GM19397 (cell line): ENCODE measurements around the gene TOGARAM2.

ENCODE experiments used
- ATAC-seq: cut with Tn5 transposase; IDR thresholded peaks from one replicate; pipeline ENCODE4 v1.9.1; 2021; ENCODE audit warnings: mild to moderate bottlenecking, moderate library complexity; ENCODE audit not compliant: unreplicated experiment

The TOGARAM2 gene

DNA sequence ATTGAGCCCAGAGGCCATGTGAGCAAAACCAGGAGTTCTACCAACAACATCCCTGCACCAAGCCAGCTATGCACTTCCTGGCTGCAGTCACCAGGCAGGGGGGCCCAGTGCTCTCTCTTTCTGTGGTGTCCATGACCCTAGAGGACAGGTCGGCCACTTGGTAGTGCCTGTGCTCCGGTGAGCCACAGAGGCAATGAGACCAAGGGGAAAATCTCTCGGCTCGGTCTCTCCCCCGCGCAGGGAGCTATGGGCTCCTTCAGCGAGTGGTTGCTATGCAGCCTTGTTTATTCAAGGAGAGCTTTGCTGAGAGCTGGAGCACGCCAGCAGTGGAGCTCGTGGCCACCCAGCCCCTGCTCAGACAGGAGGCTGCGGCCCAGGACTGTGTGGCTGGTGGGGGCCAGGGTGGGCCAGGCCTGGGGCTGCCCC, at the start of gene TOGARAM2:
TSS of gene TOGARAM2 (plus strand) at position 283 of the 426 bp plus-strand sequence. CDS start 13,537 bp downstream, outside the sequence.
- no peak for ATAC-seq

DNA sequence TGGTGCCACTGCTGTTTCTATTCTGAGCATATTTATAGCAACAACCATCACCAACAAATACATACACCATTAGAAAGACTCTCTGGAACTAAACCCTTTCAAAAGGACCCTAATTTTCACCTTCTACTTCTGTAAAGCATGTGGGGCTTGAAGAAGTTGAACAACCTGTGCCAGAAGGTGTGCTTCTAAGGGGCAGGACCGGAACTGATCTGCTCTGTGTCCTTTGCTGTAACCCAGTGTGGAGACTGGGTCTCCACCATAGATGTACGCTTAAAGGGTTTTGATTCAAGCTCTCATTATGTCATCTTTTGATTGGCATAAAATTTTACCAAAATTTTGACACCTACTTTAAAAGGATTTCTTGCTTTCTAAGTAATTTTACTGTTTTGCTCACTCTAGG, 46.3 kb upstream of the TOGARAM2 start:
- no peak for ATAC-seq

DNA sequence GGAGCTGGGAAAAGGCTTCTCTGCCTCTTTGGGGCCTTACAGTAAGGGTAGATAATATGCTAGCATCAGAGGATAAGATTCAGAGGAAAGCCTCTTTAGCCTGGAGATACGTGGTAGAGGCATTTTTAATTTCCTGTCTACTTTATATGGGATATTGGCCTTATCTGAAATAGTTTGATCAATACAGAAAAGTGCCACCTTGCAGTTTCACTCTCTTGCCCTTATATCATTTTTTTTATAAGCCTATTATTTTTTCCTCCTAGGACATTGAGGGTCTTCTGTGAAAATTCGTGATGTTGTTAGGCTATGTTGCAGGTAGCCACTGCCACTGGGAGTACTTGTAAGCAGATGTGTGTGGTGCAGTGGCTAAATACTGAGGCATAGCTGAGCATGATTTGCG, 40.1 kb upstream of the TOGARAM2 start:
- ATAC-seq = no peak

DNA sequence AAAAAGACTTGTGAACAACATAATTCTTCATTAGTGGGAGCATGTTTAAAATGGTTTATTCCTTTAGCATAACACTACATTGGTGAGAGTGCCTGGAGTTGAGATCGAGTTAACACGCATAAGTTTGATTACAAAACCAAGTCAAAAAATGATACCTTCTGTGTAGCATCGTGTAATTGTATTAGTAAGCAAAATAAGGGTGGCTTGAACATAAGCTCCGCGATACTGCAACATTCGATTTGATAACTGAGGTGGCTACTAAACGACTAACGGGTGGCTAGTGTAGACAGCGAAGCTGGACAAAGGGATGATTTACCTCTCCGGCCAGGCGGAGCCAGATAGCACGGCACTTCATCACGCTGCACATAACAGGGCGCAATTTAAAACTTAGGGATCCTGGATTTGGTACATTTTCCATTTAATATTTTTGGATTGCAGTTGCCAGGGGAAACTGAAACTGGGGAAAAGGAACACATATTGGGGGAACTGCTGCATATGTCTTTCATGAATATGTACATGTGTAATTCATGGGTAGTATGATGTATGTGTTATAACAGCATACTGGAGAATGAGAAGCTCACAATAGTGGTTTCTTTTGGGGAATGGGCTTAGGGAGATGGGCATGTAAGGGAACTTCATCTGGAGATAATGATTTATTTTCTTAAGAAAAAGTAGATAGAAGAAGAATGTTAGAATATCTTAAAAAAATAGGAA, 36.4 kb upstream of the TOGARAM2 start:
- ATAC-seq = no peak

DNA sequence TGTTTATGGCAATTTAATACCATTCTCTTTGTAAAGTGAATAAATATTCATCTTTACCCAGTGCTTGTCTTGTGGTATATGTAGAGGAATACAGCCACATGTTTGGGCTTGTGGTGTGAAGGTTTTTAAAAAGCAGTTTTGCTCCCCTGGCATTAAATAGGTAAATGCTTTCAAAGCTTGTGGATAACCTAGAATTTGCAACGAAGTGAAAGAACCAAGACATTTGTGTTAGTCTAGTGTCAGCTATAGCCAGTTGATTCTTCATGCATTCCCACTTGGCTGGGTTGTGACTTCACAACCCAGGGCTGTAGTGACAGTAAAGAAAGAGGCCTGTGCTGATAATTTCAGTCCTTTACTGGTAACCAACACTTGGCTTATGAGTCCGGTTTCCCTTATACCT, 32.9 kb upstream of the TOGARAM2 start:
- ATAC-seq = no peak

DNA sequence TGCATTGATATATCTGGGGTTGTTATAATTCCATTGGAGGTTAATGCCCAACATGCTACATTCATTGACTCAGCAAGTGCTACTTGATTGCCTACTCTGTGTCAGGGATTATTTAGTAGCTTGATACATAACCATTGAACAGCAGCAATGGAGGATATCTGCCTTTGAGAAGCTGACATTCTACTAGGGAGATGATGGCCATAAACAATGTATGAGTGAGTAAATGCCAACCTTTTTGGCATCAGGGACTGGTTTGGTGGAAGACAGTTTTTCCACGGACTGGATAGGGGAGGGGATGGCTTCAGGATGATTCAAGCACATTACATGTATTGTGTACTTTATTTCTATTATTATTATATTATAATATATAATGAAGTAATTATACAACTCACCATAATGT, 31.9 kb upstream of the TOGARAM2 start:
- ATAC-seq = no peak

DNA sequence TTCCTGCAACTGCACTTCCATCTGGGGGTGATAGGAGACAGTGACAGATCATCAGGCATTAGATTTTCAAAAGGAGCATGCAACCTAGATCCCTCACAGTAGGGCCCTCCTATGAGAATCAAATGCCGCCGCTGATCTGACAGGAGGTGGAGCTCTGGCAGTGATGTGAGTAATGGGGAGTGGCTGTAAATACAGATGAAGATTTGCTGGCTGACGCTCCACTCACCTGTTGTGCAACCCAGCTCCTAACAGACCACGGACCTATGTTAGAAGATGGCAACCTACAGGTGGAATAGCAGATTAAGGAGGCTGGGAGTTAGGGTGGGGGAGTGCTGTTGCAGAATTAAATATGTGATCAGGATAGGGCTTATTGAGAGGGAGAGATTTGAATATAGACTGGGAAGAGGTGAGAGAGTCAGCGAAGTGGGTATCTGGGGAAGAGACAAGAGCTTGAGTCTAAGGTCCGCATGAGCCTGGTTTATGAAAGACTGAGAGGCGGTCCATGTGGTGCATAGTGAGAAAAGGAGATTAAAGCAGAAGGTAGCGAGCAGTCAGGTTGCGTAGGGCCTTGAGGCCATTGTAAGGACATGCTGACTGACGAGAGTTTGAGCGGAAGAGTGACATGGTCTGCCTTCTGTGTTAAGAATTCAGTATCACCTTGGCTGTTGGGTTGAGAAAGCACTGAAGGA, 31.3 kb upstream of the TOGARAM2 start:
- ATAC-seq = no peak

DNA sequence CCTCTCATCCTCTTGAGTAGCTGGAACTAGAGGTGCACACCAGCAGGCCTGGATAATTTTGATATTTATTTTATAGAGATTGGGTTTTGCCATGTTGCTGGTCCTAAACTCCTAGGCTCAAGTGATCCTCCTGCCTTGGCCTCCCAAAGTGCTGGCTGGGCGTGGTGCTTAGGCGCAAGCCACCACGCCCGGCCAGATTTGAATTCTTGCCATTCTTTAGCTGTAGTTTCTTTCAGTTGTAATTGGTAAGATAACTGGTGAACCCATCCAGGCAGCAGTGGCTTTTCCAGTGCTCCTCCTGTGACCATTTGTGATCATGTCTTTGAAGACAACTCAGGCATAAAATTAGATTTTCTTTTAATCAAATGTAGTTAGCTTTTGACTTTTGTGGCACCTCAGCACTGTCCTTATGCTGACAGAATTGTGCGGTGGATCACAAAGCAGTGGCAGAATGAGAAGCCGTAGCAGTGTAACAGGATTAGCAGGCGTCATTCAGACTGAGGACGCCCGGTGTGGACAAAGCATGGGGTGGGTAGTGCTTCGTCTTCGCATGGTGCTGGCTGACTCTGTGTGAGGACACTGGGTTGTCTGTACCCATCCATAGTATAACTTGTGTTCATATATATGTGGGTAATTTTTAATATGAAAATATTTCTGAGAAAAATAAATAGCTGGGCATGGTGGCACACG, 30.0 kb upstream of the TOGARAM2 start:
- no peak for ATAC-seq

DNA sequence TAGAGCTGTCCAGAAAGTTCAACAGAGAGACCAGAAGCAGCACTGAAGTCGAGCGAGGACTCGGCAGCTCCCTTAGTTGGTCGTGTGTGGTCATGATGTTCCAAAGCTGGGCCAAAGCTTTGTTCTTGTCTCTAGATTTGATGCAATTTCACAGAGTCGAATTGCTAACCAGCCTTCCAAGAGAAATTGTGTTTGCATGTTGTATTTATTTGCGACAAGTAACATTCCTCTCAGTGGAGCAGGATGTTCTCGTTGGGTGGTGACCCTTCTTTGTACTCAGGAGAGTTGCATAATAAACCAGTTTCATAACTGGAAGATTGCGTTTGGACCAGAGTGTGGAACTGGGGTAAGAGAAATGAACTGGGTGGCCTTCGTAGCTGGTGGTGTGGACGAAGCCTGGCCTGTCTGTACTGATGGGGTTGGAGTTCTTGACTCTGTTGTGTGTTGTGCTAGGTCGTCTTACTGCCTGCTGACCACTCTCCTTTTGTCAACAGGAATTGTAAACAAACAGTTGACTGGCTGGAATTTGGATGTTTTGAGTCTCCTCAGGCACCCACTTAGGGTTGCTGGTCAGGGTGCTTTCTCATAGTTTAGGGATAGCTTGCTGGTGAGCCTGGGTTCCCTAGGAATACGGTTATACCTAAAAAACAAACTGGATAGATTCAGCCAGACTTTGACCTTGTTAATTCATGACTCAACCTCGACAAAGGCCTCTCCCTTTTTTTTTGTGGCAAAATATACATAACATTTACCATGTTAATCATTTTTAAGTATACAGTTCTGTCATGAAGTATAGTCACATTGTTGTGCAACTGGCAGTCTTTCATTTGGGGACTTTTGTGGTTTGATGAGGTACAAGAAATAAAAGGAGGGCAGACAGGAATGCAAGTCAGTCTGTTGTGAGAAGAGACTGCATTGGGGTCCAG, 28.9 kb upstream of the TOGARAM2 start:
- ATAC-seq = no peak

DNA sequence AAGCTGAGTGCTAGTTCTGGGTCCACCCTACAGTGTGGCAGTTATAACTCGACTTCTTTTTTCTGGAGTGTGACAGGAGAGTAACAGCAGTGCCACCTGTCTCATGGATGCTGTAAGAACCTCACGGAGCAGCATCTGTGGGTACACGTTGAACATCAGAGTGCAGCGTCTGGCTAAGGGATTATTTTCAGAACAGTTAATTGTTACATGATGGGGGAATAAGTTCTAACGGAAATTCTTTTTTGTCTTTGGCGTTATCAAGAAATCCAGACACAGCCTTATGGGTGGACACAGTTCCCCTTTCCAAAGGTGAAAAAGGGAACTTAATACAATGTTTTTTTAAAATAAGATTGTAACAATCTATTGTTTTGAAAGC, 28.3 kb upstream of the TOGARAM2 start:
- no peak for ATAC-seq

DNA sequence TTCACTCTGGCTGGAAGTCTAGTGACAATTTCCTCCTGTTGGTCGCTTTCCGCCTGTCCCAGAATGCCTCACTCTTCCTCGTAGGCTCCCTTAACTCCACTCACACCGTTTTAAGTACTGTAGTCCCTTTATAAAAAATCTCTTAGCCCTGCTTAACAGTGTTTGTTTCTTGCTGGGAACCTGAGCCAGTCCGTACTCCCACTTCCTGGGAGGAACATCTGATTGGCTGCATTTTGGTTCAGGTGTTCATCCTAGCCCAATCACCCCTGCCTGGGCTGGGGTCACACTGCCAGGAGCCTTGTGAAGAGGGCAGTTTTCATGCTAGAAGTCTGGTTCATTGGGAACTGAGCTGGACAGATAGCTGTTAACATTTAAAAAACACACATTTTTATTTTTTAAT, 25.6 kb upstream of the TOGARAM2 start:
- ATAC-seq = no peak

DNA sequence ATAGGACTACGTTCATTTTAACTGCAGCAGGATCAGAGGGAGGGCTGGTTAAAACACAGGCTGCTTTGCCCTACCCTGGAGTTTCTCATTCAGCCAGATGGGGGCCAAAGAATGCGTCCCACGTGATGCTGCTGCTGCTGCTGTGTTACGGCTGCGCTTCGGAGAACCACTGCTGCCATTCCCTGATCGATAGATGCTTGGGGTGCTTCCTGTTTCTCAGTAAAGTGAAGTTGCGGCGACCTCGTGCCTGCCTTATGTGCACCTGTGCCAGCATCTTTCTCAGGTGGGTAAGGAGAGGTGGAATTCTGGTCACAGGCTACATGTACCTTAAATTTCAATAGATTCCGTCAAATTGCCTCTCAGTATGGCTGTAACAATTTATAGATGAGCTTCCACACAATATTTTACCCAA, 24.7 kb upstream of the TOGARAM2 start:
- ATAC-seq = no peak

DNA sequence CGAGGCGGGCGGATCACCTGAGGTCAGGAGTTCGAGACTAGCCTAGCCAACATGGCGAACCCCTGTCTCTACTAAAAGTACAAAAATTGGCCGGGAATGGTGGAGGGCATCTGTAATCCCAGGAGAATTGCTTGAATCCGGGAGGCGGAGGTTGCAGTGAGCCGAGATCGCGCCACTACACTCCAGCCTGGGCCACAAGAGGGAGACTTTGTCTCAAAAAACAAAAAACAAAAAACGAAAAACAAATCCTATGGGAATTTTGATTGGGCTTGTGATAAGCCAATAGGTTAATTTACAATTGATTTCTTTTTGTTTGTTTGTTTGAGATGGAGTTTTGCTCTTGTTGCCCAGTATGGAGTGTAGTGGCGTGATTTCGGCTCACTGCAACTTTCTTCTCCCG, 24.2 kb upstream of the TOGARAM2 start:
- ATAC-seq = no peak

DNA sequence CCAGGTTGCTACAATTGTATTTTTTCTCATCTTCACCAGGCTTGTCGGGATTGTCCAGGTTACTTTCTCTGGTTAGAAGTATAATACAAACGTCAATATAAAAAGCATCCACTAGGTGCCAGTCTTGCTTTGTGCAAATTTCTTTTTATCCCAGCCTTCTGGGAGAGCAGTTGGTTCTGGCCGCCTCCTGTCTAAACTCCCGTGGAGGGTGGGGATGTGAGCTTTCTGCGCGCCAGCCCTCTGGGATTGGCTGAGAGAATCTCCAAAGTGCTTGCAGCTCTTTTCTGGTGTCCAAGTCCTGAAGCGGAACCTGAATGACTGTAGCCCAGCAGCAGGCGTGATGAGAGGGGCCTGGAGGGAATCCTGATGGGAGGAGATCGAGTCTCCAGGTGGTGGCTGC, 22.4 kb upstream of the TOGARAM2 start:
- no peak for ATAC-seq

DNA sequence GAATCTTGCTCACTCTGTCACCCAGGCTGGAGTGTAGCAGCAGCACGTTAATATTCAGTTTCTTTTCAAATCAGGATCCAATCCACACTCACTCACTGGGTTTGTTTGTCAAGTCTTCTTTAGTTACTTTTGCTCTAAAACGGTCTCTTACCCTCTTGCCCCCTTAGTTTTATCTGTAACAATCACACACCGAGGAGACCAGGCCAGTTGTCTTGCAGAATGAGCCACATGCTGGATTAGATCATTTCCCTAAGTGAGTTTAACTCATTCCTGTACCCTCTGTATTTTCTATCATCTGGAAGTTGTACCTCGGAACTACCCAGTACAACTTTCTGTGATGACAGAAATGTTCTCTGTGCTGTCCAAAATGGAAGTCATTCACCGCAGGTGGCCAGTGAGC, 20.7 kb upstream of the TOGARAM2 start:
- ATAC-seq = no peak

DNA sequence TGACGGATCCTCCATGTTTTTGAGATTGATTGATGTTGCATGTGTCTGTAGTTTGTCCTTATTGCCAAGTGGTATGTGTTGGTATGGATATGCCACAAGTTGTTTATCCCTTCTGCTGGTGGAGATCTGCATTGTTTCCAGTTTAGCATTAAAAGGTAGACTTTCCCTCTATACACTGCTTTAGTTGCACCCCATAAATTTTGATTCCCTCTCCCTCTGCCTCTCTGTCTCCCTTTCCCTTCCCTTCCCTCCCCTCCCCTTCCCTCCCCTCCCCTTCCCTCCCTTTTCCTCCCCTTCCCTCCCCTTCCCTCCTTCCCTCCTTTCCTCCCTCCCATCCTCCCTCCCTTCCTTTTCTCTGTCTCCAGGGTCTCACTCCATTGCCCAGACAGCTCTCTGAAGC, 18.6 kb upstream of the TOGARAM2 start:
- no peak for ATAC-seq

DNA sequence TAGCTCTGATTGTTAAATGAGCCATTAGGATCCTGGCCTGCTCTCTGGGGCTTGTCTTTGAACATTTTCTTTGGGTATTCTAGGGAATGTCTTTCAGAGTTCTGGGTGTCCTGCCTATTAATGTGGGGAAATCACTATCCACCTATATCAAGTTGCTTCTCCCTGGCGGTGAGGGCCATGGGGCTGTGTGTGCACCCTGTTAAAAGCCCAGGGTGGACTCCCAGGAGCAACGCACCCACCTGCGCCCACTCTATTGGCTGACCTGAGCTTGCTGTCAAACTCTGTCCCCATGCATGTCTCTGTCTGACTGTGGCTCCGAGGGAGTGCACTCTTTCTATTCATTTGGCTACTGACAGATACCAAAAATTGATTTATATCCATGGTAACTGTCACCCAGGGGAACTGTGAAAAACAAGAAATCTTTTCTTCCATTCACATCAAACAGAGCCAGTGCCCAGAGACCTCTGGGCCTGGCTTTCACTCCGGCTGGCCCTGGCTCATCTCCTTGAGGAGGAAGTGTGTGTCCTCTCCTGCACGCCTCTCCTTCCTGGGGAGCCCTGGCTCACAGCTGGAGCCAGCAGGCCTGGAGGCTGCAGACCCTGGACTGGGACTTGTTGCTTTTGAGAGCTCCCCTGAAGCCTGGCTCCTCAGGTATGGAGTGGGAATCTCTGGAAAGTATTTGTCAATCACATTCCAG, 10.5 kb upstream of the TOGARAM2 start:
- no peak for ATAC-seq

DNA sequence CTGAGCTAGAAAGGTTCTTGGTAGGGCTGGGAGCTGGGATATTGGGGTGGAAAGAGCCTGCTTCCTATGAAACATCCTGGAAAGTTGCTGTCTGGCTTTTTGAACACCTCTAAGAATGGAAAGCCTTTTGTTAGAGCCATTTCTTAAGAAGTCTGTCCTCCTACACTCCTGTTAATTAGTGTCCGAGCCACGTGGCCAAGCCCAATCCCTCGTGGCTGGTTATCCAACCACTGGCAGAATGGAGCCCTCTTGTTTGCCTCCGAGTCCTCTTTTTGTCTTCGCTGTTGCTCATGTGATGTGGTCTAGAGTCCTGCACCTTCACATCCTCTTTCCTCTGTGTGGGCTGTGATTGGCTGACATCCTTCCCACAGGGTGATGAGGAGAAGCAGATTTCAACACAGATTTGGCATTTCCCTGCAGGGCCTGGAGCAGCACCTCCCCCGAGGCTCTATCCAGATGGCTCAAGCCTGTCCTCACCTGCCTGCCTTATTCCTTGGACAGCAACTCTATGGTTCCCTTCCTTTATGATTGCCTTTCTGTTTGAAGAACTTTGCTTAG, 8.2 kb upstream of the TOGARAM2 start:
- ATAC-seq = no peak

DNA sequence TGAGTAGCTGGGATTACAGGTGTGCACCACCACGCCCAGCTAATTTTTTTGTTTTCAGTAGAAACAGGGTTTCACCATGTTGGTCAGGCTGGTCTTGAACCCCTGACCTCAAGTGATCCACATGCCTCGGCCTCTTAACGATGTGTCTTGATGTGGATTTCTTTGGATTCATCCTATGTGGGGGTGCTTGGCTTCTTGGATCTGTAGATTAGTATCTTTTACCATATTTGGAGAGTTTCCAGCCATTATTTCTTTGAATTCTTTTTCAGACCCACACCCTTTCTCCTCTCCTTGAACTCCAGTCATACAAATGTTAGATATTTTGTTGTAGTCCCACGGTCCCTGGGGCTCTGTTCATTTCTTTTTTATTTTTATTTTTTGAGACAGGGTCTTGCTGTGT, 6.8 kb upstream of the TOGARAM2 start:
- no peak for ATAC-seq

DNA sequence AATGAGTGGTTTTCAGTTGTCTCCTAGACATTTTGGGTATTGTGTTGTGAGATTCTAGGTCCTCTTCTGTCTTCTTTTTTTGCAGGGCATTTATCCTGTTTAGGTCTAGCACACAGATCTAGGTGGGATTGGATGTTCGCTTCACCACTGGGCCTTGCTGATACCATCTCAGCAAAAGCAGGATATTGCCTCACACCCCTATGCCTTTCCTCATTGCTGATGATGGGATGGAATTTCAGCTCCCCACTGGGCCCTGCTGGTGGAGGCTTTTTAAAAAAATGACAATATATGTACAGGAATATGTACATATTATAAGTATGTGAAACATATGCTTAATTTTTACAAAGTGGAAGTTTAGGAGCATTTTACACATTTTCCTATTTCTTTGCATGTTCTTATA, 5.4 kb upstream of the TOGARAM2 start:
- ATAC-seq = no peak
